Stimulated activated memory B cell treated with anti-CD40 and anti-IgM and Interleukin-4, amounts not matched to agents 10 μg/mL and 1 μg/mL and 100 μg/mL, for 72 hours (primary cell): ENCODE measurements around the gene PLXNA2.

Experiments
- ATAC-seq: fragments of 150-1000 bp; cut with Tn5 transposase; 2 replicates; pipeline ENCODE4 v1.10.0; 2021
- H3K27ac Mint-ChIP-seq: one replicate; pipeline ENCODE4 v1.8.0; 2022; ENCODE audit warnings: mild to moderate bottlenecking, mixed read lengths
- H3K27me3 Mint-ChIP-seq: one replicate; pipeline ENCODE4 v1.8.0; 2022; ENCODE audit warnings: mixed read lengths
- H3K36me3 Mint-ChIP-seq: one replicate; pipeline ENCODE4 v1.8.0; 2022; ENCODE audit warnings: mixed read lengths
- H3K4me1 Mint-ChIP-seq: one replicate; pipeline ENCODE4 v1.8.0; 2022; ENCODE audit warnings: mixed read lengths
- H3K4me3 Mint-ChIP-seq: one replicate; pipeline ENCODE4 v1.8.0; 2022; ENCODE audit warnings: mild to moderate bottlenecking, moderate library complexity, mixed read lengths
- H3K9me3 Mint-ChIP-seq: one replicate; pipeline ENCODE4 v1.8.0; 2022; ENCODE audit warnings: mixed read lengths

Gene PLXNA2

GRCh38 chr1:208179263-208179816, 64.8 kb downstream of the PLXNA2 start:
- H3K4me3 Mint-ChIP-seq = no peak overlapping the region
- no peak overlapping the region for H3K27ac Mint-ChIP-seq
- H3K27me3 Mint-ChIP-seq = peaks cover 31% of the 10 kb centered on the region
- no peaks in the 10 kb centered on the region for H3K4me1 Mint-ChIP-seq
- no peaks in the 10 kb centered on the region for H3K36me3 Mint-ChIP-seq
- no peak for ATAC-seq
- no peaks in the 10 kb centered on the region for H3K9me3 Mint-ChIP-seq

GRCh38 chr1:208178091-208178529, 66.1 kb downstream of the PLXNA2 start:
- H3K27ac Mint-ChIP-seq = no peak overlapping the region
- H3K36me3 Mint-ChIP-seq = no peaks in the 10 kb centered on the region
- H3K4me3 Mint-ChIP-seq = no peak overlapping the region
- H3K27me3 Mint-ChIP-seq = peaks cover 36% of the 10 kb centered on the region
- H3K9me3 Mint-ChIP-seq = no peaks in the 10 kb centered on the region
- H3K4me1 Mint-ChIP-seq = no peaks in the 10 kb centered on the region
- ATAC-seq = no peak

- no peaks in the 10 kb centered on the region for H3K9me3 Mint-ChIP-seq
- no peaks in the 10 kb centered on the region for H3K36me3 Mint-ChIP-seq
- H3K4me1 Mint-ChIP-seq = no peaks in the 10 kb centered on the region
- ATAC-seq = peak; percentile 67
- no peak overlapping the region for H3K27ac Mint-ChIP-seq
- peaks cover 32% of the 10 kb centered on the region for H3K27me3 Mint-ChIP-seq
- no peak overlapping the region for H3K4me3 Mint-ChIP-seq
Measured at GRCh38 chr1:208177656-208178055, 66.5 kb downstream of the PLXNA2 start.

- Mint-ChIP-seq H3K27me3 (peaks cover 27% of the 10 kb centered on the region), H3K36me3 (no peaks in the 10 kb centered on the region), H3K9me3 (no peaks in the 10 kb centered on the region), H3K4me1 (no peaks in the 10 kb centered on the region), H3K27ac (no peak overlapping the region), H3K4me3 (no peak overlapping the region)
- no peak for ATAC-seq
Measured at GRCh38 chr1:208176649-208177048, 67.5 kb downstream of the PLXNA2 start.

GRCh38 chr1:208175508-208175895, 68.7 kb downstream of the PLXNA2 start:
- Mint-ChIP-seq H3K36me3 (no peaks in the 10 kb centered on the region), H3K9me3 (no peaks in the 10 kb centered on the region), H3K4me1 (no peaks in the 10 kb centered on the region), H3K27me3 (peaks cover 20% of the 10 kb centered on the region), H3K27ac (no peak overlapping the region), H3K4me3 (no peak overlapping the region)
- no peak for ATAC-seq

- H3K27ac Mint-ChIP-seq = no peak overlapping the region
- H3K9me3 Mint-ChIP-seq = no peaks in the 10 kb centered on the region
- no peaks in the 10 kb centered on the region for H3K36me3 Mint-ChIP-seq
- no peak overlapping the region for H3K4me3 Mint-ChIP-seq
- no peak for ATAC-seq
- H3K4me1 Mint-ChIP-seq = no peaks in the 10 kb centered on the region
- peaks cover 26% of the 10 kb centered on the region for H3K27me3 Mint-ChIP-seq
Measured at GRCh38 chr1:208174731-208175507, 69.3 kb downstream of the PLXNA2 start.

- peaks cover 33% of the 10 kb centered on the region for H3K27me3 Mint-ChIP-seq
- no peaks in the 10 kb centered on the region for H3K4me1 Mint-ChIP-seq
- no peak overlapping the region for H3K4me3 Mint-ChIP-seq
- no peaks in the 10 kb centered on the region for H3K9me3 Mint-ChIP-seq
- H3K36me3 Mint-ChIP-seq = no peaks in the 10 kb centered on the region
- ATAC-seq = no peak
- H3K27ac Mint-ChIP-seq = no peak overlapping the region
Measured at GRCh38 chr1:208174200-208174599, 70.0 kb downstream of the PLXNA2 start.

- no peak overlapping the region for H3K27ac Mint-ChIP-seq
- no peaks in the 10 kb centered on the region for H3K4me1 Mint-ChIP-seq
- H3K4me3 Mint-ChIP-seq = no peak overlapping the region
- peaks cover 38% of the 10 kb centered on the region for H3K27me3 Mint-ChIP-seq
- ATAC-seq = no peak
- no peaks in the 10 kb centered on the region for H3K36me3 Mint-ChIP-seq
- H3K9me3 Mint-ChIP-seq = no peaks in the 10 kb centered on the region
Measured at GRCh38 chr1:208173749-208174148, 70.4 kb downstream of the PLXNA2 start.

- no peak for ATAC-seq
- Mint-ChIP-seq H3K27me3 (peaks cover 39% of the 10 kb centered on the region), H3K36me3 (no peaks in the 10 kb centered on the region), H3K27ac (no peak overlapping the region), H3K9me3 (no peaks in the 10 kb centered on the region), H3K4me1 (no peaks in the 10 kb centered on the region), H3K4me3 (no peak overlapping the region)
Measured at GRCh38 chr1:208172423-208173145, 71.6 kb downstream of the PLXNA2 start.

- Mint-ChIP-seq H3K27ac (no peak overlapping the region), H3K9me3 (no peaks in the 10 kb centered on the region), H3K36me3 (no peaks in the 10 kb centered on the region), H3K27me3 (peaks cover 39% of the 10 kb centered on the region), H3K4me3 (no peak overlapping the region), H3K4me1 (no peaks in the 10 kb centered on the region)
- ATAC-seq = no peak
Measured at GRCh38 chr1:208171616-208172422, 72.4 kb downstream of the PLXNA2 start.

GRCh38 chr1:208170252-208170651, 73.9 kb downstream of the PLXNA2 start:
- H3K9me3 Mint-ChIP-seq = no peaks in the 10 kb centered on the region
- no peak overlapping the region for H3K4me3 Mint-ChIP-seq
- no peak for ATAC-seq
- H3K27ac Mint-ChIP-seq = no peak overlapping the region
- H3K4me1 Mint-ChIP-seq = no peaks in the 10 kb centered on the region
- no peaks in the 10 kb centered on the region for H3K36me3 Mint-ChIP-seq
- H3K27me3 Mint-ChIP-seq = peaks cover 49% of the 10 kb centered on the region

- Mint-ChIP-seq H3K36me3 (no peaks in the 10 kb centered on the region), H3K4me1 (no peaks in the 10 kb centered on the region), H3K4me3 (no peak overlapping the region), H3K9me3 (no peaks in the 10 kb centered on the region), H3K27ac (no peak overlapping the region), H3K27me3 (peaks cover 52% of the 10 kb centered on the region)
- no peak for ATAC-seq
Measured at GRCh38 chr1:208169081-208169879, 74.9 kb downstream of the PLXNA2 start.

- peaks cover 61% of the 10 kb centered on the region for H3K27me3 Mint-ChIP-seq
- no peak overlapping the region for H3K27ac Mint-ChIP-seq
Measured at GRCh38 chr1:208167261-208167869, 76.8 kb downstream of the PLXNA2 start.

More at GRCh38 chr1:208167261-208167869, 76.8 kb downstream of the PLXNA2 start:
- no peaks in the 10 kb centered on the region for H3K9me3 Mint-ChIP-seq
- no peak for ATAC-seq
- H3K36me3 Mint-ChIP-seq = no peaks in the 10 kb centered on the region
- H3K4me3 Mint-ChIP-seq = no peak overlapping the region
- no peaks in the 10 kb centered on the region for H3K4me1 Mint-ChIP-seq
